ENCODE data around the gene SUN5. TPM values are rescaled to one million over a fixed set of nuclear protein-coding genes. Genes with fewer than 3 reads are reported as not detected.

SUN5 gene
- total RNA-seq, 4 donors from 2014 or later = not detected

DNA sequence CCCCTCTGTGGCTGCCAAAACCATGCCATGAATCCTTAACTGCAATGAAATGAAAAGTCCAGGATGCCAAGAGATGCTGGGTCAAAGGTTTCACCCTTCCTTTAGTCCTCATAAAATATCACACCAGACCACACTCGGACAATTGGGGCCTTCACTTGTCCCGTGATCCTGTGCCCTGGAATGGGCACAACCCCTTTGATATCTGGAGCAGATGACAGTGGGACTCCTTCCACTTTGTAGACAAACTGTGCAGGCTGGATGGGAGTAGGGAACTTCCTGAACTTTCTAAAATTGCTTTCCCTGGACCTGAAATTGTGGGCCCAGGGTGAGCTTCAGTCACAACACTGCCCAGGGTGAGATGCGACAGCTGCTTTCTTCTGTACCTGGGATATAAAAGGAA, 17.6 kb upstream of the SUN5 start:
- Histone ChIP-seq H3K27ac (no peak overlapping the region), H3K4me1 (no peaks in the 10 kb centered on the region), H3K9me3 (no peaks in the 10 kb centered on the region), H3K4me3 (no peak overlapping the region), H3K27me3 (peaks cover 0 to under 1% (median 0%) of the 10 kb centered on the region in 3 donors), H3K36me3 (no peaks in the 10 kb centered on the region)
- ATAC-seq = no peak
- no peak for DNase-seq
- in situ Hi-C loops (cut with MboI; ENCODE audit: low sequenced_read_pairs in 4 of 4) = loop anchor here in 1 of 4 donors (25.0 kb wide), 1 partner anchor 110 kb away; no protein-coding TSS in a partner anchor
- intact Hi-C loops (cut with DNase I; ENCODE audit: low total_unique reads) = no loop called here
- TF ChIP-seq, protein P1, sequence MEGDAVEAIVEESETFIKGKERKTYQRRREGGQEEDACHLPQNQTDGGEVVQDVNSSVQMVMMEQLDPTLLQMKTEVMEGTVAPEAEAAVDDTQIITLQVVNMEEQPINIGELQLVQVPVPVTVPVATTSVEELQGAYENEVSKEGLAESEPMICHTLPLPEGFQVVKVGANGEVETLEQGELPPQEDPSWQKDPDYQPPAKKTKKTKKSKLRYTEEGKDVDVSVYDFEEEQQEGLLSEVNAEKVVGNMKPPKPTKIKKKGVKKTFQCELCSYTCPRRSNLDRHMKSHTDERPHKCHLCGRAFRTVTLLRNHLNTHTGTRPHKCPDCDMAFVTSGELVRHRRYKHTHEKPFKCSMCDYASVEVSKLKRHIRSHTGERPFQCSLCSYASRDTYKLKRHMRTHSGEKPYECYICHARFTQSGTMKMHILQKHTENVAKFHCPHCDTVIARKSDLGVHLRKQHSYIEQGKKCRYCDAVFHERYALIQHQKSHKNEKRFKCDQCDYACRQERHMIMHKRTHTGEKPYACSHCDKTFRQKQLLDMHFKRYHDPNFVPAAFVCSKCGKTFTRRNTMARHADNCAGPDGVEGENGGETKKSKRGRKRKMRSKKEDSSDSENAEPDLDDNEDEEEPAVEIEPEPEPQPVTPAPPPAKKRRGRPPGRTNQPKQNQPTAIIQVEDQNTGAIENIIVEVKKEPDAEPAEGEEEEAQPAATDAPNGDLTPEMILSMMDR (IDR thresholded peaks at IDR 0.05 in 4 of 5, conservative IDR thresholded peaks at IDR 0.05 in 1 of 5) = no peak
- TF ChIP-seq POLR2A (IDR thresholded peaks at IDR 0.05) = no peak

DNA sequence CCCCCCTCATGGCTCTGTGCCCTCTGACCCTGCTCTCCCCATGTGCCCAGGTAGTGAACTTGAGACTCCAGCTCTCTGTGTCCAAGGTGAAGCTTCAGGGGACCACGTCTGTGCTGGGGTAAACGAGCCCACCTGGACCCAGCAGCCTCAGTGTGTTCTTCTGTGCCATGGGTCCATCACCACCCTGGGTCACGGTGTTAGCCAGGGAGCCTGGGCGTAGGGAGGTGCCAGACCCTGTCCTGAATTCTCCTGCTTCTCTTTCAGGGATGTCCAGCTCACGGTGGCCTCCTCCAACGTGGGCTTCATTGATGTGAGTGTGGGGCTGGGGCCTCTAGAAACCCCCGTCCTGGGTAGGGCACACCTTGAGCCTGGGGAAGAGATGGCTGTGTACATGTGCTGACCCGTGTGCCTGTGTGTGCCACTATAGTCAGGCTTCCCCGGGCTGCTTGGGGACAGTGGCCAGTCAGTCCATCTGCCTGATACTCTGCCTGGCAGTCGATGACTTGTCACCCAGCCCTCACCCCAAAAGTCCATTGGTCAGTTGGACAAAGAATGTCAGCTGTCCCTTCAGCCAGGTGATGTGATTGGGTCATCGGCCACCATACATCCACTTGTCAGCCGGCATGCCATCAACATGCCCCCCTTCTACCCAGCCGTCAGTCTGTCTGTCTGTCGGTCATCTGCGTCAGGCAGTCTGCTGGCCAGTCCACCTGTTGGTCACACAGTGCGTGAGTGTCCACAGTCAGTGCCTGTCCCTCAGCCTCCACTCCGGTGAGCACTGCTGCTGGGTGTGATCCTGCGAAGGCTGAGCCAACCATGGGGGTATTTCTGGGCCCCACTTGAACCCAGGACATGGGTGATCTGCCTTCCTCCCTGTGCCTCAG, 16.3 kb upstream of the SUN5 start:
- intact Hi-C loops (cut with DNase I; ENCODE audit: low total_unique reads) (no loop called here), in situ Hi-C loops (cut with MboI; ENCODE audit: low sequenced_read_pairs in 4 of 4) (loop anchor here in 1 of 4 donors (25.0 kb wide), 1 partner anchor 108 kb away; no protein-coding TSS in a partner anchor)
- H3K27me3 ChIP-seq = peaks cover 0 to 9% (median 0%) of the 10 kb centered on the region in 3 donors
- no peak for ATAC-seq
- TF ChIP-seq, protein P1 (IDR thresholded peaks at IDR 0.05 in 4 of 5, conservative IDR thresholded peaks at IDR 0.05 in 1 of 5) = no peak
- TF ChIP-seq POLR2A (IDR thresholded peaks at IDR 0.05) = no peak
- no peak overlapping the region for H3K27ac ChIP-seq
- H3K36me3 ChIP-seq = no peaks in the 10 kb centered on the region
- no peak for DNase-seq
- no peaks in the 10 kb centered on the region for H3K4me1 ChIP-seq
- H3K4me3 ChIP-seq = no peak overlapping the region
- no peaks in the 10 kb centered on the region for H3K9me3 ChIP-seq

DNA sequence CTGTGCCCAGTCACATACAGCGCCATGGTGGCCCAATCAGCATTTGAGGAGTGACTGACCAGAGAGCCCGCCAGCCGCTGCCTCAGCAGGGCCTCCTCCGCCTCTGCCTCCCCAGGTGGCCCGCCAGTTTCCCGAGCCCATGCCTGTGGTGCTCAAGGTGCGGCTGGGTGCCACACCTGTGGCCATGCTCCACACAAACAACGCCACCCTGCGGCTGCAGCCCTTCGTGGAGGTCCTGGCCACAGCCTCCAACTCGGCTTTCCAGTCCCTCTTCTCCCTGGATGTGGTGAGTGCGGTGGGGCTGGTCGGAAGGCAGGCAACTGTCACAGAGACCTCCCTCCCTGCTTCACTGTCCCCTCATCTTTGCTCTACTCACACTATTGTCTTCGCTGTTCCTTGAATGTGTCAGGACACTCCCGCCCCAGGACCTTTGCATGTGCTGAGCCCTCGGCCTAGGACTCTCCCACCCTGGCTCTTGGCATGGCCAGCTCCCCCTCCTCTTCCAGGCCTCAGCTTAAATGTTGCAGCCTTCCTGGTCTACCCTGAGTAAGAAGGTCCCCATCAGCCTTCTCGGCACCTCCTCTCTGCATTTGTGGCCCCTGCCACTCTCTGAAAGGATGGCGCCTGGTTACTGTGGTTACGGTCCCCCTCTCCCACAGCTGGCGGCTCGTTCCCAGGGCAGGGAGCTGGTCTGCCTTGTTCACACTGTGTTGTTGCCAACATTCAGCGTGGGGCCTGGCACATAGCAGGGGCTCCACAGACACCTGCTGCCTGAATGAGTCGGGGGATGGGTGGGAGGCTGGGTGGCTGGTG, 15.4 kb upstream of the SUN5 start:
- Histone ChIP-seq H3K4me3 (no peak overlapping the region), H3K36me3 (no peaks in the 10 kb centered on the region), H3K27ac (no peak overlapping the region), H3K27me3 (peaks cover 0 to 12% (median 4%) of the 10 kb centered on the region in 3 donors), H3K4me1 (no peaks in the 10 kb centered on the region), H3K9me3 (no peaks in the 10 kb centered on the region)
- in situ Hi-C loops (cut with MboI; ENCODE audit: low sequenced_read_pairs in 4 of 4) (loop anchor here in 1 of 4 donors (25.0 kb wide), 1 partner anchor 107 kb away; no protein-coding TSS in a partner anchor), intact Hi-C loops (cut with DNase I; ENCODE audit: low total_unique reads) (no loop called here)
- TF ChIP-seq, protein P1 (IDR thresholded peaks at IDR 0.05 in 4 of 5, conservative IDR thresholded peaks at IDR 0.05 in 1 of 5) = no peak
- TF ChIP-seq POLR2A (IDR thresholded peaks at IDR 0.05) = no peak
- ATAC-seq = no peak
- DNase-seq = no peak

DNA sequence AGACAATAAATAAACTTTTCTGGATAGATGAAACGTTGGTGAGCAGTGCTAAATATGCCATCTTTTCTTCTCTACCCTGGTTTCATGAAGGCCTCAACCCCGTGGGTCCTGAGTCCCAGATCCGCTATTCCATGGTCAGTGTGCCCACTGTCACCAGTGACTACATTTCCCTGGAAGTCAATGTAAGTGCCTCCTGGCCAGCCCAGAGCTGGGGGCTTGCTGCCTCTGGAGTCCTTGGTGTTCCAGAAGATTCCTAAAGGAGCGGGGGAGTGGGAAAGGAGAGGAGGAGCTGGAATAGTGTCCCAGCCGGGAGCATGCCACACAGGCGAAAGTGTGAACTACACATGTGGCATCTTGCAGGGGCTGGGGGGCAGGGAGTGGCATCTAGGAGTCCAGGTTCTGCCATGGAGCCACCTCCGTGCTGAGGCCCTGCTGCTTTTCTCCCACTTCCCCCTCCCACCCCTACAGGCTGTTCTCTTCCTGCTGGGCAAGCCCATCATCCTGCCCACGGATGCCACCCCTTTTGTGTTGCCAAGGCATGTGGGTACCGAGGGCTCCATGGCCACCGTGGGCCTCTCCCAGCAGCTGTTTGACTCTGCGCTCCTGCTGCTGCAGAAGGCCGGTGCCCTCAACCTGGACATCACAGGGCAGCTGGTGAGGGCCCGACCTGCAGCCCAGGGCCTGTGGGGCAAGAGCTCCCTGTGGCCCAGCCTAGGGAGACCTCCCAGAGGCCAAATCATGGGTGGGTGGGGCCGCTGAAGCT, 14.1 kb upstream of the SUN5 start:
- in situ Hi-C loops (cut with MboI; ENCODE audit: low sequenced_read_pairs in 4 of 4) = loop anchor here in 1 of 4 donors (25.0 kb wide), 1 partner anchor 106 kb away; no protein-coding TSS in a partner anchor
- intact Hi-C loops (cut with DNase I; ENCODE audit: low total_unique reads) = no loop called here
- DNase-seq (no peak), ATAC-seq (no peak)
- no peaks in the 10 kb centered on the region for H3K36me3 ChIP-seq
- no peaks in the 10 kb centered on the region for H3K9me3 ChIP-seq
- no peak for TF ChIP-seq POLR2A (IDR thresholded peaks at IDR 0.05)
- TF ChIP-seq, protein P1 (IDR thresholded peaks at IDR 0.05 in 4 of 5, conservative IDR thresholded peaks at IDR 0.05 in 1 of 5) = no peak
- H3K27me3 ChIP-seq = peaks cover 0 to 24% (median 6%) of the 10 kb centered on the region in 3 donors
- H3K27ac ChIP-seq = no peak overlapping the region
- H3K4me1 ChIP-seq = no peaks in the 10 kb centered on the region
- H3K4me3 ChIP-seq = no peak overlapping the region
